CD4-positive, CD25-positive, alpha-beta regulatory T cell (primary cell): ENCODE results near the gene NTM. TPM values are rescaled to one million over a fixed set of nuclear protein-coding genes. Genes with fewer than 3 reads are reported as not detected.
A peak's percentile ranks its signal among the peaks of the same experiment; 100 is the strongest.

Experiments
- ATAC-seq, 2 donors: fragments of 150-1000 bp; cut with Tn5 transposase; one replicate each; pipeline ENCODE4 v1.10.0; 2021; ENCODE audit warnings: low read depth in 2 of 2, moderate number of reproducible peaks in 2 of 2, moderate library complexity in 1 of 2
- DNase-seq, 3 donors: peaks; one replicate each; pipeline versions ENCODE4 v3.0.0 to v3.0.0-alpha.2; 2012 to 2022; ENCODE audit warnings: mixed read lengths in 1 of 3
- H3K27ac ChIP-seq: one replicate; pipeline ENCODE4 v1.7.0; 2013; ENCODE audit warnings: mild to moderate bottlenecking, low read length; ENCODE audit not compliant: insufficient read depth, poor library complexity, severe bottlenecking
- H3K27me3 ChIP-seq: one replicate; pipeline ENCODE4 v1.7.0; 2013; ENCODE audit warnings: low read length; ENCODE audit not compliant: control insufficient read depth, insufficient read depth
- H3K36me3 ChIP-seq: one replicate; pipeline ENCODE4 v1.7.0; 2013; ENCODE audit warnings: mild to moderate bottlenecking, low read length, moderate library complexity; ENCODE audit not compliant: control insufficient read depth, insufficient read depth
- H3K4me1 ChIP-seq: 2 replicates; pipeline ENCODE4 v1.7.0; 2013; ENCODE audit warnings: mild to moderate bottlenecking, low read length; ENCODE audit not compliant: insufficient read depth, control insufficient read depth, poor library complexity, severe bottlenecking
- H3K4me3 ChIP-seq: one replicate; pipeline ENCODE4 v1.7.0; 2013; ENCODE audit warnings: low read depth, mild to moderate bottlenecking, low read length, moderate library complexity
- H3K9me3 ChIP-seq, 2 experiments: 1 replicate in 1 of 2; 2 replicates in 1 of 2; pipeline ENCODE4 v1.7.0; 2013; ENCODE audit warnings: low read length in 2 of 2, mild to moderate bottlenecking in 1 of 2, moderate library complexity in 1 of 2; ENCODE audit not compliant: control insufficient read depth in 2 of 2
- H3K27ac Mint-ChIP-seq, 3 donors: one replicate each; pipeline ENCODE4 v1.8.0; 2020 to 2022; ENCODE audit warnings: mild to moderate bottlenecking in 3 of 3, mixed read lengths in 3 of 3, moderate library complexity in 2 of 3
- H3K27me3 Mint-ChIP-seq: one replicate; pipeline ENCODE4 v1.8.0; 2022; ENCODE audit warnings: mild to moderate bottlenecking, mixed read lengths
- H3K36me3 Mint-ChIP-seq: one replicate; pipeline ENCODE4 v1.8.0; 2020; ENCODE audit warnings: mixed read lengths
- H3K4me1 Mint-ChIP-seq, 4 donors: one replicate each; pipeline ENCODE4 v1.8.0; 2020 to 2022; ENCODE audit warnings: mixed read lengths in 4 of 4, mild to moderate bottlenecking in 1 of 4
- H3K4me3 Mint-ChIP-seq, 4 donors: one replicate each; pipeline ENCODE4 v1.8.0; 2020 to 2022; ENCODE audit warnings: mild to moderate bottlenecking in 4 of 4, mixed read lengths in 4 of 4, moderate library complexity in 3 of 4
- H3K9me3 Mint-ChIP-seq, 7 donors: one replicate each; pipeline ENCODE4 v1.8.0; 2020 to 2022; ENCODE audit warnings: mixed read lengths in 7 of 7, mild to moderate bottlenecking in 3 of 7, moderate library complexity in 2 of 7
- polyA plus RNA-seq, 4 donors: library from polyadenylated mRNA; unstranded; fragments of 300-500 nt; fragmentation: Illumina TruSeq; gene quantifications; one replicate each; pipeline ENCODE4 v1.2.3, GENCODE V29; 2021
- total RNA-seq: library from RNA; stranded (reverse); gene quantifications from one replicate; pipeline ENCODE4 v1.2.3, GENCODE V29; 2022

NTM gene
- total and polyA plus RNA-seq, 5 donors from 2014 or later = 1.3 TPM; not detected in 4

DNA sequence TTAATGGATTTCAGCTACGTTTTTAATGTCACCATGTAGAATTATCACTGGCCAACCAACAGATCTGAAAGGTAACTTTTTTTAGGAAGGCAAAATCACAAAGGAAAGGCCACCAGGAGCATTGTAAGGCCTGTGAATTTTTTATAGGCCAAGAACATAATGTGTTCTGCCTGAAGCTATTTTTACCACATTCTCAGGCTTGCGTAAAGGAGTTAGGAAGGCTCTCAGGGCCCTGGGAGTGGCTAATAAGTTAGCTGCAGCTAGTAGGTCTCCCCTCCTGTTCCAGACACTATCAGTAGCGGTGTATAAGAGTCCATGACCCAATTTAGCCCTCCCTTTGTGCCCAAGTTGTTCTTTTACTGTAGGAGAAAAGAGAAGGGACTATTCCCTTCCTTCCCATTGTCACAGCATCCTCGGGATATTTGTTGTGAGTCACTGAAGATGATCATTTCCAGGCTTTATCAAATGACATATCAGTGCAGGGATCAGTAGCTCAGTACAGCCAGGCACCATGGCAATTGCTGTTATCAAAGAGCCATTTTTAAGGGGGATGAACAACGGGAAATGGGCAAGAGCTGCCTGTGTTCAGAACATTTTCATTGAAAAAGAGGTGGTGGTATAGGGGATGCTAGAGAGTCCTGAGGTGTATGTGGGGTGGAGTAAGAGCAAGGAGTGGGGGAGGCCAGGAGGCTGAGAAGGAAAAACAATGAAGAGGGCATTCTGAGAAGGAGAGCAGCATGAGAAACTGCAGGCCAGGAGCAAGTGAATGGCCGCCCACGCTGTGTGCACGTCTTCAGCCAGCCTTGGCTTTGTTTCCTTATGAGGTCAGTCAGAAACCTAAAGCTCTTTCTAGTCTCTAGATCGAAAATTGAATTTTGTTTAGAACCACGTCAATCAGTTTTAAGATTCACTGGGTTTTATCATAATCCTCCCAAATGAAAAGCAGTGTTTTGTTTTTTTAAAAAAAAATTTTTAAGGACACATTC lies 940.3 kb downstream of the NTM start:
- Histone ChIP-seq H3K4me1 (no peaks in the 10 kb centered on the region), H3K4me3 (no peak overlapping the region), H3K27me3 (no peaks in the 10 kb centered on the region), H3K27ac (no peak overlapping the region), H3K36me3 (no peaks in the 10 kb centered on the region), H3K9me3 (no peaks in the 10 kb centered on the region)
- Mint-ChIP-seq H3K4me3 (no peak overlapping the region), H3K9me3 (peaks cover 0 to 2% (median 0%) of the 10 kb centered on the region in 7 donors), H3K27me3 (no peaks in the 10 kb centered on the region), H3K4me1 (peaks cover 0 to 4% (median 0%) of the 10 kb centered on the region in 4 donors), H3K27ac (no peak overlapping the region), H3K36me3 (no peaks in the 10 kb centered on the region)
- ATAC-seq (no peak), DNase-seq (no peak)

DNA sequence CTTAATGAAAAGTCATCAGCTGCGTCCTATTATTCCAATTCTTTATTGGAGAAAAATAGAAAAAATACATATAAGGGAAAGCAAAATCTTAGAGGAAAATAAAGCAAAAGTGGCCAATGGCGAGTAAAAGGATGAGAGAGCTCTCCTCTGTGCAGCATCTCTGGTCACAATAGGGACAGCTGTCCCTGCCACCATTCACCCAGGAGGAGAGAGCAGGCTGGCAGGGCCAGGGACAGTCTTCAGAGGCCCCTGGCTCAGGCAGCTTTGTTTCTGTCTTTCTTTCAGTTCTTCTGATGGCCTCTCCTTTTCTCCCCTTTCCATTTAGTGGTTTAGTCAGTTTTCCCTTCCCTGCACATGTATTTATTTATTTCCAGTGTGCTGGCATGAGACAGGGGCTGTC lies 941.3 kb downstream of the NTM start:
- H3K9me3 ChIP-seq = no peaks in the 10 kb centered on the region
- Mint-ChIP-seq H3K4me3 (no peak overlapping the region), H3K27ac (no peak overlapping the region), H3K4me1 (peaks cover 0 to 4% (median 0%) of the 10 kb centered on the region in 4 donors), H3K9me3 (peaks cover 0 to 2% (median 0%) of the 10 kb centered on the region in 7 donors), H3K27me3 (no peaks in the 10 kb centered on the region), H3K36me3 (no peaks in the 10 kb centered on the region)
- H3K4me3 ChIP-seq = no peak overlapping the region
- H3K4me1 ChIP-seq = no peaks in the 10 kb centered on the region
- ATAC-seq = no peak
- no peak for DNase-seq
- no peak overlapping the region for H3K27ac ChIP-seq
- no peaks in the 10 kb centered on the region for H3K36me3 ChIP-seq
- H3K27me3 ChIP-seq = no peaks in the 10 kb centered on the region

DNA sequence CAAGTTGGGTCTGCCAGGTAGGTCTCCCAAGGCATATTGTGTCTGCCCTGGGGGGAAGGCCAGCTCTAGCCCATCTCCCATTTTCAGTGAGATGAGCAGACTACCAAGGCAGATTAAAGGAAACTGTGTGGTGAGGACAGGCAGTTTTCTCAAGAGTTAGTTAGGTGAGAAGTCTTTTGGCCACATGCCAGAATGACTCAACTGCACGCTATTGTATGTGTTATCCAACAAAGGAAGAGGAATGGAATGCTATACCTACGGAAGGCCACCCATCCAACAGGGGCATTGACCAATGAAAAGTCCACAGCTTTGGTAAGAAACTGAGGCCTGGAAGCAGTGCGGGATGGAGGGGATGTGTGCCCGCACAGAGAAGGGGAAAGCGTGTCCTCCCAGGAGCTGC lies 941.7 kb downstream of the NTM start:
- H3K9me3 Mint-ChIP-seq = peaks cover 0 to 2% (median 0%) of the 10 kb centered on the region in 7 donors
- no peaks in the 10 kb centered on the region for H3K36me3 ChIP-seq
- H3K9me3 ChIP-seq = no peaks in the 10 kb centered on the region
- no peak overlapping the region for H3K4me3 Mint-ChIP-seq
- H3K27ac Mint-ChIP-seq = no peak overlapping the region
- H3K4me3 ChIP-seq = no peak overlapping the region
- DNase-seq (no peak), ATAC-seq (no peak)
- no peaks in the 10 kb centered on the region for H3K27me3 ChIP-seq
- H3K27me3 Mint-ChIP-seq = no peaks in the 10 kb centered on the region
- no peaks in the 10 kb centered on the region for H3K36me3 Mint-ChIP-seq
- H3K4me1 Mint-ChIP-seq = peaks cover 0 to 4% (median 0%) of the 10 kb centered on the region in 4 donors
- H3K27ac ChIP-seq = no peak overlapping the region
- H3K4me1 ChIP-seq = no peaks in the 10 kb centered on the region

DNA sequence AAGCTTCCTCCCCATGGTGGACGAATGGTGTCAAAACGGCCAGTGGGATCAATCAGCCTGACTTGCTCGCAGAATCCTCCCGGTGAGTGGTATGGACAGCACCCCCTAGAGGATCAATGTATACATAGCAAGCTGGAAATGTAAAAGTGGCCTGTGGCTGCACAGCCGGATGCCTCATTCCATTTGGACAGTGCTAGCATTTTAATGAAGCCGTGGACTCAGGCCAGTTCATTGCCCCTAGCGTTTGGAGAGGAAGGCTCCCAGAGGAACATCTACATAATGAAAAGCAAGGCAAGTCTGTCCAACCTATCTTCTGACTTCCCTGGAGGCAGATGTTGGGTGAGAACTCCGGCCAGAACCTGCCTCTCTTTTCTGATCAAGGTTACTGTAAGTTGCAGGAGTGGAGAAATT lies 942.3 kb downstream of the NTM start:
- Histone ChIP-seq H3K4me3 (no peak overlapping the region), H3K36me3 (no peaks in the 10 kb centered on the region), H3K9me3 (no peaks in the 10 kb centered on the region), H3K4me1 (no peaks in the 10 kb centered on the region), H3K27me3 (no peaks in the 10 kb centered on the region), H3K27ac (no peak overlapping the region)
- no peak overlapping the region for H3K27ac Mint-ChIP-seq
- H3K27me3 Mint-ChIP-seq = no peaks in the 10 kb centered on the region
- ATAC-seq = no peak
- H3K4me3 Mint-ChIP-seq = no peak overlapping the region
- H3K36me3 Mint-ChIP-seq = no peaks in the 10 kb centered on the region
- H3K9me3 Mint-ChIP-seq = peaks cover 0 to 3% (median 0%) of the 10 kb centered on the region in 7 donors
- peaks cover 0 to 4% (median 0%) of the 10 kb centered on the region in 4 donors for H3K4me1 Mint-ChIP-seq
- peak in 1 of 3 donors; percentile 3 for DNase-seq

DNA sequence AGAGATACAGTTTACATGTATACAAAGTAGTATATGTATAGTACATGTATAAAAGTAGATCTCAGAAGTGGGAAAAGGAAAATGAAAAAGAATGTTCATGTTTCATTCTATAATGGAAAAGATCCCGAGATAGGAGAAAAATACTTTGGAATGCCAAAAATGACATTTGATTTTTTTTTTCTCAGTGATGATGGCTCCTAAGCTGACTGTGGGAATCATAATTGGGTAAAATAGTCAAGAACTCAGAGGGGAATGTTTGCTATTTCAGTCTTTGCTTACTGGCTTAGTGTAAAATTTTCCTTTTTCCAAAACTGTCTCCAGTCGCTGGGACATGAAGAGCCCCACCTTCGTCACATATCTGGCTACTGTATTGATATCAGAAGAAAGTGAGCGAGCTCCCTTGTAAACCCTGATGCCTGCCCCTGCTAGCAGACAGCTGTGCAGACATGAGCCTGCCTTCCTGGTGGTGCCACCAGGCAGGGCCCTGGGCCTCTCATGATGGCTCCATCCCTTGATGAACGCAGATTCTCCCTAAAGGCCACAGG lies 944.6 kb downstream of the NTM start:
- Histone ChIP-seq H3K36me3 (no peaks in the 10 kb centered on the region), H3K4me3 (no peak overlapping the region), H3K4me1 (no peaks in the 10 kb centered on the region), H3K27ac (no peak overlapping the region), H3K27me3 (no peaks in the 10 kb centered on the region), H3K9me3 (no peaks in the 10 kb centered on the region)
- ATAC-seq = no peak
- Mint-ChIP-seq H3K36me3 (no peaks in the 10 kb centered on the region), H3K27ac (no peak overlapping the region), H3K27me3 (no peaks in the 10 kb centered on the region), H3K9me3 (peaks cover 0 to 3% (median 0%) of the 10 kb centered on the region in 7 donors), H3K4me3 (no peak overlapping the region), H3K4me1 (no peaks in the 10 kb centered on the region)
- DNase-seq = no peak

DNA sequence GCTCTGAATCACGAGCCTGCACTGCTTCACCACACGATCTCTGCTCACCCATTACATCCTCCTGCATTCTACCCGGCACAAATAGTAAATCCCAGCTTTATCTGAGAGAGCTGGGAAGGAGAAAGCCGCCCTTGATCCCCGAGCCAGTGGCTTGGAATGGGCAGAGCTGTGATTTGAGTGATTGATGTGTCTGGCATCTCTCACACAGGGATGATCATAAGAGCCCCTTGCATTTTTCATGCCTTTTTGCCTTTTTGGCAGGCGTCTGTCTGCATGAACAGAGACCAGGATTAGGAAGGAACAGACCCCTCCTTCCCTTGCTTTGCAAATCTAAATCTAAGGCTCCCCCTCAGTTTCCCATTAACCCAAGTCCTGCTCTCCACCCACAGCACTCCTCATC lies 945.3 kb downstream of the NTM start:
- no peak for ATAC-seq
- DNase-seq = no peak
- Histone ChIP-seq H3K4me3 (no peak overlapping the region), H3K27ac (no peak overlapping the region), H3K9me3 (no peaks in the 10 kb centered on the region), H3K27me3 (no peaks in the 10 kb centered on the region), H3K4me1 (no peaks in the 10 kb centered on the region), H3K36me3 (no peaks in the 10 kb centered on the region)
- Mint-ChIP-seq H3K4me3 (no peak overlapping the region), H3K27ac (no peak overlapping the region), H3K27me3 (no peaks in the 10 kb centered on the region), H3K36me3 (no peaks in the 10 kb centered on the region), H3K9me3 (peaks cover 0 to 3% (median 0%) of the 10 kb centered on the region in 7 donors), H3K4me1 (no peaks in the 10 kb centered on the region)

DNA sequence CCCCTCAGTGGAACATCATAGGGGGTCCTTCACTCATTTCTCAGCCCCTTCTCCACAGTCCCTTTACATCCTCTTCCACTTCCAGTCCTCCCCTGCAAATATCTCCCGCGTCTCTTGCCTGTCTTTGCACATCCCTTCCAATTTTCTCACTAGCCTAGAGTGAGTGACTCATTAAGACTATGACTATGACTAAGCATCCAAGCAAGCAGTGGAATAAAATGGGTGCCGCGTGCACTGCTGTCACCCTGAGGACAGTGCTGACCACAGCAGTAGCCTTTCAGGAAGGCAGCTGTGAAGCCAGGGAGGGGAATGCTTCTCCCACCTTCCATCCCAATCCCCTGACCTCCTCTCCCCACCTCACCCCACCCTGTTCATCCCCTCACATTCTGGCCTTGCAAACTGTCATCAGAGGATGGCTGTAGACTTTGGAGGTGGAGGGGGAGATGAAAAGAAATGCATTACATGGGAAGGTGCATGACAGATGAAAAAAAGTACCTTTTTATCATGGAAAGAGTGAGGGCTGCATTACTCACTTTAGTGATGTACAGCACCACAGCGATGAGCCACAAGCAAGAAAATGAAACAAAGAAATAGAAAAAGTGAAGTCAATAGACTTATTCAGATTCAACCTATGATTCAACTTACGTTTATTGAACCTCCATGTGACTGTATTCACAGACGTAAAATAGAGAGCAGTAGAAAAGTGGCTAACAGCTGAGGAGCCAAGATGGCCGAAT lies 948.2 kb downstream of the NTM start:
- no peaks in the 10 kb centered on the region for H3K4me1 ChIP-seq
- no peak overlapping the region for H3K27ac ChIP-seq
- Mint-ChIP-seq H3K36me3 (no peaks in the 10 kb centered on the region), H3K4me3 (no peak overlapping the region), H3K4me1 (no peaks in the 10 kb centered on the region), H3K9me3 (peaks cover 0 to 3% (median 0%) of the 10 kb centered on the region in 7 donors), H3K27me3 (no peaks in the 10 kb centered on the region), H3K27ac (no peak overlapping the region)
- no peaks in the 10 kb centered on the region for H3K9me3 ChIP-seq
- H3K27me3 ChIP-seq = no peaks in the 10 kb centered on the region
- no peak overlapping the region for H3K4me3 ChIP-seq
- no peaks in the 10 kb centered on the region for H3K36me3 ChIP-seq
- ATAC-seq (no peak), DNase-seq (no peak)
